GM21786 (cell line): ENCODE data around the gene SH2B2.

Source experiments
- ATAC-seq: cut with Tn5 transposase; IDR thresholded peaks from one replicate; pipeline ENCODE4 v1.9.1; 2021; ENCODE audit not compliant: unreplicated experiment

SH2B2 gene

DNA sequence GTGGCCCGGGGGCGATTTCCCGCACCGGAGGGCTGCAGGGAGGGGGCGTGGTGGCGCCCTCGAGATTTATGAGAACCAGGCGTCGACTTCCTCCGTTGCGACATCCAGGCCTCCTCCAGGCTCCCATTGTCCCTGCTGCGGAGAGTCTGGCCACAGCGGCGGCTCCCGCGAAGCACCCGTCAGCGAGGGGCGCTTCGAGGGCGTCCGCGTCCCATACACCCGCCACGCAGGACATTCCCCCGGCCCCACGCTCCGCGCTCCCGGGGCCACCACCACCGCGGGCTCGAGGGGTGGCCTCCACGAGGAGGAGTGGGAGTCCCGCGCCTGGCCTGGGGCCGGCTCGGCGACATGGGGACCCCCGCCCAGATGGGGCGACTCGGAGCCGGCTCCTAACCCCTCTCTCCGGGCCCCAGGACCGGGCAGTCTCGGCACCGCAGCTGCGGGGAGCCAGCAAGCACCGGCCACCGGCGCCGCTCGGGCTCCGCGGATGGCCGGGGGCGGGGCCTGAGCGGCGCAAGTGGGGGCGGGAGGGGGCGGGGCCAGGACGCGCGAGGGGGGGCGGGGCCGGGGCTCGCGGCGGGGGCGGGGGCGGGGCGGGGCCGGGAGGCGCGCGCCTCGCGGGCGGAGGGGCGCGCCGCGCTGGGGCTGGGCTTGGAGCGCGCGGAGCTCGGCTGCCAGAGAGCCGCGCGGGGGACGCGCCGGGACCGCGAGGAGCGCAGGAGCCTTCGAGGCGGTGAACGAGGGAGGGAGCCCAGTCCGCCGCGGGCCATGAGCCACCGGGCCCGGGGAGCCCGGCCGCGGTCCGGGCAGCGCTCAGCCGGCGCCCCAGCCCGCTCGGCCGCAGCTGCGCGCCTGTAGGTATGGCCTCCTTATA, at the start of gene SH2B2:
Gene SH2B2 (plus strand): TSS at position 632 of the 874 bp plus-strand sequence. CDS start 13,683 bp downstream, outside the sequence.
- no peak for ATAC-seq

DNA sequence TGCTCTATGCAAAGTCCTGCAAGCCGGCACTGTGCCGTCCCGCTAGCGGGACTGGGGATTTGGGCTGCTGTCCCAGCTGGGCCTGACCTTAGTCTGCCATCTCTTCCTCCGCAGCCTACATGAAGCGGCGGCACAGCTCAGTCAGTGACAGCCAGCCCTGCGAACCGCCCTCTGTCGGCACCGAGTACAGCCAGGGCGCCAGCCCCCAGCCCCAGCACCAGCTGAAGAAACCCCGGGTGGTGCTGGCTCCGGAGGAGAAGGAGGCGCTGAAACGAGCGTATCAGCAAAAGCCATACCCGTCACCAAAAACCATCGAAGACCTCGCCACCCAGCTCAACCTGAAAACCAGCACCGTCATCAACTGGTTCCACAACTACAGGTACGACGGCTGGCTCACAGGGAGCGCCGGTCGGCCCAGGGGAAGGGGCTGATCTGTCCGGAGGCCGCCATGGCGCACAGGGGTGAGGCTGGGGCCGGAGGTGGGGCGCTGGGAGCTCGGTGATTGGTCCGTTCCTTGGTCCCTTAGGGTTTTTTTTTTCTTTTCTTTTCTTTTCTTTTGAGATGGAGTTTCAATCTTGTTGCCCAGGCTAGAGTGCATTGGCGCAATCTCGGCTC, 47.4 kb upstream of the SH2B2 start:
- no peak for ATAC-seq

DNA sequence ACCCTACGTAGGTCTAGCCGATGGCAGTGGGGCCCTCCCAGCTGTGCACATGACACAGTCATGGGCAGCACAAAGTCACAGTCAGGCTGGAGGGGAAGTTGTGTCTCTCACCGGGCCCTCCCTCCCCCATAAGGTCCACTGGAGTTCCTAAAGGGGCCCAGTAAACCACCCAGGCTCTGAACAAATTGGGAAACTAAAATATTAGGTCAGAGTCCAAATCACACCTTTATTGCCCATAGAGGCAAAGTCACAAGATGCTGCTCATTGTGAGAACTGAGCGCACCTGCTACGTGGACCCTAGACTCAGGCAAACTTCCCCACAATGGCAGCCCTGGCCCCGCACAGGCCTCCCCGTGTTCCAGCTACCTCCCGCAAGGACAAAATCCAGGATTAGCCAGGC, 45.2 kb upstream of the SH2B2 start:
- no peak for ATAC-seq

DNA sequence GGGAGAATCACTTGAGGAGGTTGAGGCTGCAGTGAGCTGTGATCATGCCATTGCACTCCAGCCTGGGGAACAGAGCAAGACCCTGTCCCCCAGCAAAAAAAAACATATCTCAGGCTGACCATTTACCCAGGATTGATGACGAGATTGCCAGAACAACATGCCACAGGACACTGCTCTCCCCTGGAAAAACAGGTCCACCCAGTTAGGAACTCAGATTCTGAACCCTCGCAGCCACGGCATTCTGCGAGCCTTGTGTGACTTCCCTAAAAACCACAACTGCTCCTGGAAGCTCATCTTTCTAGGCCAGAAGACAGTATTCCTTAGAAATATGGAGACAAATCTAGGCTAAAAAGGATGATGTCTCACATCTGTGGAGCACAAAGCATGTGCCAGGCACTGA, 42.1 kb upstream of the SH2B2 start:
- ATAC-seq = no peak

DNA sequence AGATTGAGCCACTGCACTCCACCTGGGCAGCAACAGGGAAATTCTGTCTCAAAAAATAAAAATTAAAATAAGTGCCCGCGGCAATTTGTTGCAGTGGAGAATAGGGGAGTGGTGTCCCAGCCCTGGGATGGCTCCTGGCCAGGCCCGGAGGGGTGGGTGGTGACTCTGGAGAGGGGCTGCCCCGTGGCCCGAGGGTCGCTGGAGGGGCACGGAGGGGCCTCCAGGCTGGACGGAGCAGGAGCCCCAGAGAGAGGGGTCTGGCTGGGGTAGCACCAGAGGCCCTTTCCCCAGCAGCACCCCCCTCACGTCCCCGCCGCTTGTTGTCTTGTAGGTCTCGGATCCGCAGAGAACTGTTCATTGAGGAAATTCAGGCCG, 38.6 kb upstream of the SH2B2 start:
- no peak for ATAC-seq

DNA sequence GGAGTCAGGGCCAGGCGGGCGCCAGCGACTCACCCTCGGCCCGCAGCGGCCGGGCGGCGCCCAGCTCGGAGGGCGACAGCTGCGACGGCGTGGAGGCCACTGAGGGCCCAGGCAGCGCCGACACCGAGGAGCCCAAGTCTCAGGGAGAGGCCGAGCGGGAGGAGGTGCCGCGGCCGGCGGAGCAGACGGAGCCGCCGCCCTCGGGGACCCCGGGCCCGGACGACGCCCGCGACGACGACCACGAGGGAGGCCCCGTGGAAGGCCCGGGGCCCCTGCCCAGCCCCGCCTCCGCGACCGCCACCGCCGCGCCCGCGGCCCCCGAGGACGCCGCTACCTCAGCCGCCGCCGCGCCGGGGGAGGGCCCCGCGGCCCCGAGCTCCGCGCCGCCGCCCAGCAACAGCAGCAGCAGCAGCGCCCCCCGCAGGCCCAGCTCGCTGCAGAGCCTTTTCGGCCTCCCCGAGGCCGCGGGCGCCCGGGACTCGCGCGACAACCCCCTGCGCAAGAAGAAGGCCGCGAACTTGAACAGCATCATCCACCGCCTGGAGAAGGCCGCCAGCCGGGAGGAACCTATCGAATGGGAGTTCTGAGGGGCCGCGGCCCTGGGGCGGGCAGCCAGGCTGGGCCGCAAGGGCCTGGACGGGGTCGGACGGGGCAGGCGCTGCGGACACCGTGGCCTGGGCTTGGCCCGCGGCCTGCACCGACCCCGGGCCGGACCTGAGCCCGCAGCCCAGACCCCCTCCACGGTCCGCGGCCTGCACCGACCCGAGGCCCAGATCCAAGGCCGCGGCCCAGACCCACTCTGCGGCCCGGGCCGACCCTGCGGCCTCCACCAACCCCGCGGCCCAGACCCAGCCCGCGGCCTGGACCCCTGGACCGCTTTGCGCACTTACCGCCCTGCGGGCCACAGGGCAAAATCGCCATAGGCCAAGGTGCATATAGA, 37.9 kb upstream of the SH2B2 start:
- no peak for ATAC-seq

GRCh38 chr7:102251531-102252365, 34.9 kb upstream of the SH2B2 start:
- no peak for ATAC-seq

DNA sequence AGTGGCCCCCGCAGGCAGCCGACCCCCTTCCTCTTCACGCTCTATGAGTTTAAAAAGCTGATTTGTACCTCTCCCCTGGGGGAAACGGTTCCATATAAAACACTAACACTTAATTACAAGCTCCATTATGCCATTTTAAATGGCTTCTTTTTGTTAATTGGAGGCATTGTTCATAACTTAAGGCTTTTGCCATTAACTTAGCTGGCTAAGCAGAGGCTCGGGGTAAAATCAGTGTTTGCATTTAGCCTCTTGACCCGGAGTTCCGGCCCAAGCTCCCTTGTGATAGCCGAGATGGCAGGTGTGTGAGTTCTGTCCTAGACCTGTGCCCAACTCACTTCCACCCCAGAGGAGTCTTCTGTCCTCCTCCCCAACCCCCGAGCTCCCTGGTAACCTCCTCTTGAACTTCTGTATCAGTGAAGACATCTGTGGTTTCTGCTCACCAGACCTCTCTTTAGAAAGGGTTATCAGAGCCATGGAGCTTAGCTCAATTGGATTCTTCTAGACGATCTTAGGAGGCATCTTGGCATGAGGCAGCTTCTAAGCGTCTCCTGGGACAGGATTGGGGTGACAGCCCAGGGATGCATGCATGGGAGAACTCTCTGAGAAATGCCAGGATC, 34.2 kb upstream of the SH2B2 start:
- ATAC-seq = no peak

DNA sequence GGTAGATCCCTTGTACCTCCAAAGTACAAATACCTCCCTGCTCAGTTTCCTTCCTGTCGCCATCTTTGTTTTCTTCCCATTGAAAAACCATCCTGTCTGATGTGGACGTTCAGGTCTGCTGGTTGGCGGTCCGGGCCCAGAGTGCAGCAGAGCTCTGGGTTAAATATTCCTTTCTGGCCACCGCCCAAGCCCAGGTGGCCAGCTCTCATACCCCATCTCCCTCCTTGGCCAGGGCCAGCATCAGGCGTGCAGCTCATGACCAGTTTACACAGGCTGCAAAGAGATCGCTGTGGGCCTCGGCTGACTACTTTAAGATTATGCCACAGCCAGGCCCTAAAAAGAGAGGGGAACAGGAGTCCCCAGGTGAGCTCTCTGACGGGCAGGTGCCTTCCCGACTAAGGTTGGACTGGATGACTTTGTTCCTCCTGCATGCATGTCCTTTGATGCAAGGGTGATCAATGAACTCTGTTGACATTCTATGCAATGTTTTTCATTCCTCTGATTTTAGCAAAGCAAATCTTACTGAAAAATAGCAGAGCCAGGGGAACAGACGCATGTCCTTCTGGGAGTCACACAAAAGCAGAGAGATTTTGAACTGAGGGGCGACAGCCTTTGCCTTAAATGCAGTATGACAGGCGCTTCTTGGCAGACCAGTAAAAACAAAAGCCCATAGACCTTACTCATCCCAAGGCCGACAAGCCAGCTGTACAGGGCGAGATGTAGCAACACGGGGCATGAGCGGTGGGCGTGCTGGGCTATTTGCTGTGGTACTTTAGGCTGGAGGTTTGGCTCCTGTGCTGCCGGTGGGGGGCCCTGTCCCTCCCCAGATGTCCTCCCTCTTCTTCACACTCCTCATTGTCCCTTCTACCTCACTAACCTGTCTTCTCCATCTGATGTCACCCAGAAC, 33.3 kb upstream of the SH2B2 start:
- ATAC-seq = no peak

GRCh38 chr7:102253973-102254370, 32.7 kb upstream of the SH2B2 start:
- ATAC-seq = no peak

DNA sequence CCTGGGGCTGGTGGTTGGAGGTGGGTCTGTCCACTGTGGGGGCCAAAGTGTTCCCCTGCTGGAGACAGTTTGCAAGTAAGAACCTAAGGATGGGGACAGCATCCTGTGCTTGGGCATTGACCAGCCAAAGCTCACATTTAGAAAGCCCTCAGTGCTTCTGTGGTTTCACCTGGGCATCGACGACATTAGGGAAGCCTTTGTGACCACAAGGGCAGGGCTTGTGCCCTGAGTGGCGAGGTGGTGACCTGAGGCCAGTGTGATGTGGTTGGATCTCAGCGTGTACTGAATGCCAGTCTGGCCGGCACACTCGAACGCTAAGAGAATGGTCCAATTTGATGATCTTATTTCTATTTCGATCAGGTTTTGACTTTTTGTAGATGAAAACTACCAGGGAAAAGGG, 32.1 kb upstream of the SH2B2 start:
- no peak for ATAC-seq

DNA sequence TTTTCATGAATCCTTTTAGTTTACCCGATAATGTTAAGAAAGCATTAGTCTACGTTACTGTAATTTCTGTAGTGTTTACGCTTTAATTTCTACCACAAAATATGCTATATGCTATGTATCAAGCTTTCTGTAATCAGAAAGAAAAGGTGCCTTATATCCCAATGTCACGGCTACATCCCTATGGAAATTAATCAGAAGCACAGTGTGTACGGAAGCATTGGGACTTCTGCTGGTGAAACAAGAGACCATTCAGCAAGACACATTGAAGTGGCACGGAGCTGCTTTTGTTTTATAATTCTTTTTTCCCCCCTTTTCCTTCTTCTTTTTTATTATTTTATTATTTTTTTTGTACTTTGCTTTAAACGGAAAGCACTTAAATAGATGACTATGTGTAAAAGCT, 31.2 kb upstream of the SH2B2 start:
- no peak for ATAC-seq

GRCh38 chr7:102255916-102256315, 30.8 kb upstream of the SH2B2 start:
- no peak for ATAC-seq

- ATAC-seq = no peak
Observed at GRCh38 chr7:102258073-102258748, 28.5 kb upstream of the SH2B2 start.

DNA sequence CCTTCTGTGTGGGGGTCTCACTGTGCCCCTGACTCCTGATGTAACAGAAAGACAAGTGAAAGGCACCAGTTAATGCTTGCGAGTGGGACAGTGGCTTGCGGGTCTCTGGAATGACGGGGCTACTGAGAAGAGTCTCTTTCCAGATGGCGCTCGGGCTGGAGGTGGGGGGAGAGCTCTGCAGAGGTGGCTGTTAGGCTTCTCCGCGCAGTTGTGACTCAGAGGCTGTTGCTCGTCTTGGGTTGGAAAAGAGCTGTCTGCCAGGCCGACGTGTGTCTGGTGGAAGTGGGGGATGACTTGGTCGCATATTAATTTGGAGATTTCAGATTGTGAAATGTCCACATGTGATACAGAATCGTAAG, 27.9 kb upstream of the SH2B2 start:
- no peak for ATAC-seq

DNA sequence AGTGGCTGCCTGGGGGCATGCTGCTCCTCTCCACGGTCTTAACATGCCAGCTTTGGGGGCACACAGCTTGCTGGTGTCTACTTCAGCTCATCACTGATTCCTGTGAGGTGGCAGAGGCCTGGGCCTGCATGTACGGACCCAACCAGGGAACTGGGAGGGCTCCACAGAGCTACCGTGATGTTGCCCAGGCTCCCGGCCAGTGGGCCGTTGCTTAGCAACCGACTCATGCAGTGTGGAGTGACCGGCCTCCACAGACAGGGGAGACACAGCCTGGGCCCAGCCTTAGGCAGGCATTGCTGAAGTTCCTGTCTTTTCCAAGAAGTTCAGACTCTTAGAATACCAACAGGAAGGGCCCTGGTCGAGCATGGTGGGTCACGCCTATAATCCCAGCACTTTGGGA, 25.8 kb upstream of the SH2B2 start:
- ATAC-seq = no peak

- ATAC-seq = no peak
Observed at GRCh38 chr7:102261451-102261850, 25.2 kb upstream of the SH2B2 start.

- no peak for ATAC-seq
Observed at GRCh38 chr7:102262546-102262945, 24.1 kb upstream of the SH2B2 start.
